ENCODE results near the gene PRKACB. TPM values are rescaled to one million over a fixed set of nuclear protein-coding genes. Genes with fewer than 3 reads are reported as not detected.

The PRKACB gene
- total RNA-seq, 1 donor from 2014 or later = 13.7 TPM

GRCh38 chr1:84107955-84108354, 36.1 kb upstream of the PRKACB start:
- no peak for DNase-seq (ENCODE audit: low read depth)
- H3K36me3 ChIP-seq (ENCODE audit: control insufficient read depth, insufficient read depth, low read length) = no peaks in the 10 kb centered on the region
- H3K27me3 ChIP-seq (ENCODE audit: control insufficient read depth, insufficient read depth, low read length) = no peaks in the 10 kb centered on the region
- H3K4me3 ChIP-seq (ENCODE audit: low read depth, low read length) = no peak overlapping the region
- TF ChIP-seq, protein P1, sequence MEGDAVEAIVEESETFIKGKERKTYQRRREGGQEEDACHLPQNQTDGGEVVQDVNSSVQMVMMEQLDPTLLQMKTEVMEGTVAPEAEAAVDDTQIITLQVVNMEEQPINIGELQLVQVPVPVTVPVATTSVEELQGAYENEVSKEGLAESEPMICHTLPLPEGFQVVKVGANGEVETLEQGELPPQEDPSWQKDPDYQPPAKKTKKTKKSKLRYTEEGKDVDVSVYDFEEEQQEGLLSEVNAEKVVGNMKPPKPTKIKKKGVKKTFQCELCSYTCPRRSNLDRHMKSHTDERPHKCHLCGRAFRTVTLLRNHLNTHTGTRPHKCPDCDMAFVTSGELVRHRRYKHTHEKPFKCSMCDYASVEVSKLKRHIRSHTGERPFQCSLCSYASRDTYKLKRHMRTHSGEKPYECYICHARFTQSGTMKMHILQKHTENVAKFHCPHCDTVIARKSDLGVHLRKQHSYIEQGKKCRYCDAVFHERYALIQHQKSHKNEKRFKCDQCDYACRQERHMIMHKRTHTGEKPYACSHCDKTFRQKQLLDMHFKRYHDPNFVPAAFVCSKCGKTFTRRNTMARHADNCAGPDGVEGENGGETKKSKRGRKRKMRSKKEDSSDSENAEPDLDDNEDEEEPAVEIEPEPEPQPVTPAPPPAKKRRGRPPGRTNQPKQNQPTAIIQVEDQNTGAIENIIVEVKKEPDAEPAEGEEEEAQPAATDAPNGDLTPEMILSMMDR (IDR thresholded peaks at IDR 0.05; ENCODE audit: insufficient read depth, low read length, poor library complexity, severe bottlenecking) = no peak

GRCh38 chr1:84108900-84109578, 35.0 kb upstream of the PRKACB start:
- H3K36me3 ChIP-seq (ENCODE audit: control insufficient read depth, insufficient read depth, low read length) = no peaks in the 10 kb centered on the region
- DNase-seq (ENCODE audit: low read depth) = no peak
- TF ChIP-seq, protein P1 (IDR thresholded peaks at IDR 0.05; ENCODE audit: insufficient read depth, low read length, poor library complexity, severe bottlenecking) = no peak
- H3K4me3 ChIP-seq (ENCODE audit: low read depth, low read length) = no peak overlapping the region
- no peaks in the 10 kb centered on the region for H3K27me3 ChIP-seq (ENCODE audit: control insufficient read depth, insufficient read depth, low read length)

GRCh38 chr1:84110629-84111028, 33.4 kb upstream of the PRKACB start:
- TF ChIP-seq, protein P1 (IDR thresholded peaks at IDR 0.05; ENCODE audit: insufficient read depth, low read length, poor library complexity, severe bottlenecking) = no peak
- no peaks in the 10 kb centered on the region for H3K27me3 ChIP-seq (ENCODE audit: control insufficient read depth, insufficient read depth, low read length)
- no peaks in the 10 kb centered on the region for H3K36me3 ChIP-seq (ENCODE audit: control insufficient read depth, insufficient read depth, low read length)
- DNase-seq (ENCODE audit: low read depth) = no peak
- H3K4me3 ChIP-seq (ENCODE audit: low read depth, low read length) = no peak overlapping the region

- Histone ChIP-seq H3K4me3 (ENCODE audit: low read depth, low read length) (no peak overlapping the region), H3K27me3 (ENCODE audit: control insufficient read depth, insufficient read depth, low read length) (no peaks in the 10 kb centered on the region), H3K36me3 (ENCODE audit: control insufficient read depth, insufficient read depth, low read length) (no peaks in the 10 kb centered on the region)
- DNase-seq (ENCODE audit: low read depth) = no peak
- TF ChIP-seq, protein P1 (IDR thresholded peaks at IDR 0.05; ENCODE audit: insufficient read depth, low read length, poor library complexity, severe bottlenecking) = no peak
These were observed 27.5 kb upstream of the PRKACB start for GRCh38 chr1:84116558-84116957.

- TF ChIP-seq, protein P1 (IDR thresholded peaks at IDR 0.05; ENCODE audit: insufficient read depth, low read length, poor library complexity, severe bottlenecking) = no peak
- no peaks in the 10 kb centered on the region for H3K36me3 ChIP-seq (ENCODE audit: control insufficient read depth, insufficient read depth, low read length)
- no peak for DNase-seq (ENCODE audit: low read depth)
- no peak overlapping the region for H3K4me3 ChIP-seq (ENCODE audit: low read depth, low read length)
- no peaks in the 10 kb centered on the region for H3K27me3 ChIP-seq (ENCODE audit: control insufficient read depth, insufficient read depth, low read length)
These were observed 26.2 kb upstream of the PRKACB start for GRCh38 chr1:84117868-84118267.

- TF ChIP-seq, protein P1 (IDR thresholded peaks at IDR 0.05; ENCODE audit: insufficient read depth, low read length, poor library complexity, severe bottlenecking) = no peak
- Histone ChIP-seq H3K36me3 (ENCODE audit: control insufficient read depth, insufficient read depth, low read length) (no peaks in the 10 kb centered on the region), H3K4me3 (ENCODE audit: low read depth, low read length) (no peak overlapping the region), H3K27me3 (ENCODE audit: control insufficient read depth, insufficient read depth, low read length) (no peaks in the 10 kb centered on the region)
- DNase-seq (ENCODE audit: low read depth) = no peak
These were observed 22.7 kb upstream of the PRKACB start for GRCh38 chr1:84121360-84121759.
